Right lobe of liver (tissue), 4 donors: Measurements from ENCODE around the gene TLE4.

Source experiments
- CTCF ChIP-seq, 4 donors: fragments of 200-600 bp in 3 of 4; fragments of 450-650 bp in 1 of 4; IDR thresholded peaks; one replicate each; pipeline versions ENCODE4 v1.5.1 to v1.8.0; 2016 to 2022; ENCODE audit warnings: antibody characterized with exemption in 4 of 4, mild to moderate bottlenecking in 2 of 4
- POLR2A ChIP-seq: fragments of 450-650 bp; IDR thresholded peaks from one replicate; pipeline ENCODE4 v1.6.1; 2017; ENCODE audit warnings: antibody characterized with exemption, mild to moderate bottlenecking
- donor health status: DM: no; HTN: no; CAD: no.
- donor health status: DM: no; HTN: no; CAD: no.
- donor health status: DM: no; HTN: yes; CAD: no.

- TF ChIP-seq CTCF (IDR thresholded peaks at IDR 0.05) (no peak), POLR2A (no peak)
Observed at GRCh38 chr9:79600466-79600865, 28.7 kb downstream of the TLE4 start.
